Spleen (tissue), 3 donors: ENCODE data around the gene IQGAP1.

ENCODE experiments used
- POLR2A ChIP-seq, 3 donors: fragments of 450-650 bp; IDR thresholded peaks; one replicate each; pipeline ENCODE4 v1.5.1; 2017; ENCODE audit warnings: antibody characterized with exemption in 3 of 3, mild to moderate bottlenecking in 1 of 3
- POLR2AphosphoS5 ChIP-seq, 3 donors: sonication (generic); formaldehyde crosslinking; IDR thresholded peaks; one replicate each; pipeline ENCODE4 v1.5.1; 2017; ENCODE audit warnings: antibody characterized with exemption in 3 of 3

- TF ChIP-seq POLR2A (IDR thresholded peaks at IDR 0.05): no peak
- TF ChIP-seq POLR2AphosphoS5 (IDR thresholded peaks at IDR 0.05): peak in 1 of 3 donors; percentile 5
These were observed 48.9 kb downstream of the IQGAP1 start for GRCh38 chr15:90436952-90437351.
